WTC11 (cell line): ENCODE results near the gene SEPTIN1. TPM values are rescaled to one million over a fixed set of nuclear protein-coding genes. Genes with fewer than 3 reads are reported as not detected.

ENCODE experiments used
- ATAC-seq: fragments of 200-7000 bp; cut with Tn5 transposase; 2 replicates; pipeline ENCODE4 v1.10.0; 2021; ENCODE audit warnings: mild to moderate bottlenecking, moderate library complexity
- CTCF ChIA-PET: fragments of 300-600 bp; sonication (Branson Sonifier 250); formaldehyde crosslinking; loops from one replicate; lab custom pipeline; 2021; ENCODE audit warnings: antibody characterized with exemption; lab: Charles Lee
- POLR2A ChIA-PET: fragments of 350-600 bp; sonication (Branson Sonifier 250); formaldehyde crosslinking; loops from one replicate; lab custom pipeline; 2021; ENCODE audit warnings: antibody characterized with exemption; lab: Charles Lee
- DNase-seq: peaks from one replicate; pipeline ENCODE4 v3.0.0; 2021; ENCODE audit warnings: low spot score
- H3K27ac Mint-ChIP-seq: 2 replicates; pipeline ENCODE4 v1.8.0; 2021; ENCODE audit warnings: mixed read lengths
- H3K27me3 Mint-ChIP-seq: 2 replicates; pipeline ENCODE4 v1.8.0; 2021; ENCODE audit warnings: low read depth, mild to moderate bottlenecking, moderate library complexity, mixed read lengths
- H3K36me3 Mint-ChIP-seq: 2 replicates; pipeline ENCODE4 v1.8.0; 2021; ENCODE audit warnings: mixed read lengths
- H3K4me1 Mint-ChIP-seq: 2 replicates; pipeline ENCODE4 v1.8.0; 2022; ENCODE audit warnings: mixed read lengths
- H3K4me3 Mint-ChIP-seq: 2 replicates; pipeline ENCODE4 v1.8.0; 2021; ENCODE audit warnings: mild to moderate bottlenecking, moderate library complexity, mixed read lengths
- H3K9me3 Mint-ChIP-seq: 2 replicates; pipeline ENCODE4 v1.8.0; 2021; ENCODE audit warnings: mixed read lengths
- ATF1 ChIP-seq: sonication (generic); formaldehyde crosslinking; IDR thresholded peaks from 2 replicates; pipeline ENCODE4 v1.8.1; 2023; ENCODE audit warnings: mild to moderate bottlenecking, moderate library complexity, missing genetic modification reagents
- CREB1 ChIP-seq: sonication (generic); formaldehyde crosslinking; IDR thresholded peaks from 2 replicates; pipeline ENCODE4 v1.8.0; 2023; ENCODE audit warnings: mild to moderate bottlenecking, missing genetic modification reagents
- CREM ChIP-seq: sonication (generic); formaldehyde crosslinking; IDR thresholded peaks from 2 replicates; pipeline ENCODE4 v1.8.1; 2022; ENCODE audit warnings: mild to moderate bottlenecking, missing genetic modification reagents, moderate library complexity
- ESRRA ChIP-seq: sonication (generic); formaldehyde crosslinking; IDR thresholded peaks from 2 replicates; pipeline ENCODE4 v1.8.1; 2022; ENCODE audit warnings: mild to moderate bottlenecking, missing genetic modification reagents, borderline replicate concordance
- GTF2I ChIP-seq: fragments of 250-450 bp; sonication (Bioruptor Pico); conservative IDR thresholded peaks from 2 replicates; pipeline ENCODE4 v1.4.0; 2021; ENCODE audit warnings: mild to moderate bottlenecking
- RORB ChIP-seq: fragments of 250-450 bp; sonication (Bioruptor Pico); IDR thresholded peaks from 2 replicates; pipeline ENCODE4 v1.9.0; 2021; ENCODE audit warnings: mild to moderate bottlenecking
- SP1 ChIP-seq: sonication (generic); formaldehyde crosslinking; conservative IDR thresholded peaks from 2 replicates; pipeline ENCODE4 v1.8.1; 2022; ENCODE audit warnings: missing genetic modification reagents
- ZNF232 ChIP-seq: sonication (generic); formaldehyde crosslinking; IDR thresholded peaks from 2 replicates; pipeline ENCODE4 v1.8.0; 2022; ENCODE audit warnings: mild to moderate bottlenecking, missing genetic modification reagents
- ZNF416 ChIP-seq: fragments of 250-450 bp; sonication (Bioruptor Pico); IDR thresholded peaks from 2 replicates; pipeline ENCODE4 v1.9.0; 2021; ENCODE audit warnings: mild to moderate bottlenecking, inconsistent platforms
- total RNA-seq: library from RNA; stranded (reverse); gene quantifications from 3 replicates; pipeline ENCODE4 v1.2.3, GENCODE V29; 2021
- TF ChIP-seq, protein P1 (sequence below): sonication (generic); formaldehyde crosslinking; IDR thresholded peaks from 2 replicates; pipeline ENCODE4 v1.8.1; 2023; ENCODE audit warnings: mild to moderate bottlenecking, missing genetic modification reagents, moderate library complexity
- TF ChIP-seq, protein P2 (sequence below): fragments of 200-600 bp; IDR thresholded peaks from 2 replicates; pipeline ENCODE4 v1.8.0; 2022; ENCODE audit warnings: antibody characterized with exemption
- TF ChIP-seq, protein P3 (sequence below): sonication (generic); formaldehyde crosslinking; IDR thresholded peaks from 2 replicates; pipeline ENCODE4 v1.8.1; 2023; ENCODE audit warnings: mild to moderate bottlenecking, missing genetic modification reagents
- TF ChIP-seq, protein P4 (sequence below): sonication (generic); formaldehyde crosslinking; IDR thresholded peaks from 2 replicates; pipeline ENCODE4 v1.8.1; 2022; ENCODE audit warnings: mild to moderate bottlenecking, moderate library complexity, missing genetic modification reagents
- TF ChIP-seq, protein P5 (sequence below): sonication (generic); formaldehyde crosslinking; conservative IDR thresholded peaks from 2 replicates; pipeline ENCODE4 v1.8.1; 2023; ENCODE audit warnings: mild to moderate bottlenecking, low read depth, missing genetic modification reagents, moderate library complexity

The SEPTIN1 gene
- total RNA-seq, 1 experiment from 2014 or later, result 2.3 TPM

DNA sequence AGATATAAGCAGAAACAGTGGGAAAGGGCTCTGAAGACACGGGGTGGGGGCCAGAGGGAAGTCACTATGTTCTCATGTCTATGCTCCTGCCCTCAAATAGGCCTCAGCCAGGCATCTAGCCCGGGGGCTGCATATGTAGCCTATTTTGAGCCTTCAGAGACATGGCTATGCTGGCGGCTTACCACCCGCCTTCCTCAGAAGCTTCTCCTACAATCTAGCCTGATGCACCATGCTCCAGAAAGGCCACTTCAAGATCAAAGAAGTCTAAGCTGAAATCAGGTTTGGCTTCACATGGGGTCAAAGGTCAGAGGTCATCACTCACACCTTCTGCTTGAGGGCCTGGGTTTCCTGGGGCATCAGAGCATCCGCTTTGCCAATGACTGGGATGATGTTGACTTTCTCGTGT is 1.6 kb downstream of the SEPTIN1 start (continued):
- TF ChIP-seq, protein P1, sequence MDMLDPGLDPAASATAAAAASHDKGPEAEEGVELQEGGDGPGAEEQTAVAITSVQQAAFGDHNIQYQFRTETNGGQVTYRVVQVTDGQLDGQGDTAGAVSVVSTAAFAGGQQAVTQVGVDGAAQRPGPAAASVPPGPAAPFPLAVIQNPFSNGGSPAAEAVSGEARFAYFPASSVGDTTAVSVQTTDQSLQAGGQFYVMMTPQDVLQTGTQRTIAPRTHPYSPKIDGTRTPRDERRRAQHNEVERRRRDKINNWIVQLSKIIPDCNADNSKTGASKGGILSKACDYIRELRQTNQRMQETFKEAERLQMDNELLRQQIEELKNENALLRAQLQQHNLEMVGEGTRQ (CRISPR knock-in tag), result no peak
- TF ChIP-seq, protein P2, sequence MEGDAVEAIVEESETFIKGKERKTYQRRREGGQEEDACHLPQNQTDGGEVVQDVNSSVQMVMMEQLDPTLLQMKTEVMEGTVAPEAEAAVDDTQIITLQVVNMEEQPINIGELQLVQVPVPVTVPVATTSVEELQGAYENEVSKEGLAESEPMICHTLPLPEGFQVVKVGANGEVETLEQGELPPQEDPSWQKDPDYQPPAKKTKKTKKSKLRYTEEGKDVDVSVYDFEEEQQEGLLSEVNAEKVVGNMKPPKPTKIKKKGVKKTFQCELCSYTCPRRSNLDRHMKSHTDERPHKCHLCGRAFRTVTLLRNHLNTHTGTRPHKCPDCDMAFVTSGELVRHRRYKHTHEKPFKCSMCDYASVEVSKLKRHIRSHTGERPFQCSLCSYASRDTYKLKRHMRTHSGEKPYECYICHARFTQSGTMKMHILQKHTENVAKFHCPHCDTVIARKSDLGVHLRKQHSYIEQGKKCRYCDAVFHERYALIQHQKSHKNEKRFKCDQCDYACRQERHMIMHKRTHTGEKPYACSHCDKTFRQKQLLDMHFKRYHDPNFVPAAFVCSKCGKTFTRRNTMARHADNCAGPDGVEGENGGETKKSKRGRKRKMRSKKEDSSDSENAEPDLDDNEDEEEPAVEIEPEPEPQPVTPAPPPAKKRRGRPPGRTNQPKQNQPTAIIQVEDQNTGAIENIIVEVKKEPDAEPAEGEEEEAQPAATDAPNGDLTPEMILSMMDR, result no peak

DNA sequence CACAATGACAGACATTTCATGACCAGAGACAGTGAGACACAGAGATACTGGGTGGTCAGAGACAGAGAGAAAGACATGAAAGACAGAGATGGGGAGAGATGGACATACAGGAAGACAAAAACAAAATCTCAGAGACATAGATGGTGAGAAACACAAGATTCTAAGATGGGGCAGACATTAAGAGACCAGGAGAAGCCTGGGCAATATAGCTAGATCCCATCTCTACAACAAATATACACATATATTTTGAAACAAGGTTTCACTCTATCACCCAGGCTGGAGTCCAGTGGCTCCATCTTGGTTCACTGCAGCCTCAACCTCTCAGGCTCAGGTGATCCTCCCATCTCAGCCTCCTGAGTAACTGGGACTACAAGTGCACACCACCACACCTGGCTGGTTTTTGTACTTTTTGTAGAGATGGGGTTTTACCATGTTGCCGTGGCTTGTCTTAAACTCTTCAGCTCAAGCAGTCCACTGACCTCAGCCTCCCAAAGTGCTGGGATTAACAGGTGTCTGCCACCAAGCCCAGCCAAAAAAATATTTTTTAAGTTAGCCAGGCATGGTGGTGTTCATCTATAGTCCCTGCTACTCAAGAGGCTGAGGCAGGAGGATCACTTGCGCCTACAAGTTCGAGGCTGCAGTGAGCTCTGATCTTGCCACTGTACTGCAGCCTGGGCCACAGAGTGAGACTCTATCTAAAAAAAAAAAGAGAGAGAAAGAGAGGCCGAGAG is 2.1 kb downstream of the SEPTIN1 start:
- TF ChIP-seq, protein P3, sequence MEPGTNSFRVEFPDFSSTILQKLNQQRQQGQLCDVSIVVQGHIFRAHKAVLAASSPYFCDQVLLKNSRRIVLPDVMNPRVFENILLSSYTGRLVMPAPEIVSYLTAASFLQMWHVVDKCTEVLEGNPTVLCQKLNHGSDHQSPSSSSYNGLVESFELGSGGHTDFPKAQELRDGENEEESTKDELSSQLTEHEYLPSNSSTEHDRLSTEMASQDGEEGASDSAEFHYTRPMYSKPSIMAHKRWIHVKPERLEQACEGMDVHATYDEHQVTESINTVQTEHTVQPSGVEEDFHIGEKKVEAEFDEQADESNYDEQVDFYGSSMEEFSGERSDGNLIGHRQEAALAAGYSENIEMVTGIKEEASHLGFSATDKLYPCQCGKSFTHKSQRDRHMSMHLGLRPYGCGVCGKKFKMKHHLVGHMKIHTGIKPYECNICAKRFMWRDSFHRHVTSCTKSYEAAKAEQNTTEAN (CRISPR knock-in tag), result no peak
- TF ChIP-seq GTF2I (CRISPR knock-in tag) (no peak), CREM (CRISPR knock-in tag) (no peak), ESRRA (CRISPR knock-in tag) (no peak), ATF1 (CRISPR knock-in tag) (no peak), CREB1 (CRISPR knock-in tag) (no peak)
- TF ChIP-seq, protein P4, sequence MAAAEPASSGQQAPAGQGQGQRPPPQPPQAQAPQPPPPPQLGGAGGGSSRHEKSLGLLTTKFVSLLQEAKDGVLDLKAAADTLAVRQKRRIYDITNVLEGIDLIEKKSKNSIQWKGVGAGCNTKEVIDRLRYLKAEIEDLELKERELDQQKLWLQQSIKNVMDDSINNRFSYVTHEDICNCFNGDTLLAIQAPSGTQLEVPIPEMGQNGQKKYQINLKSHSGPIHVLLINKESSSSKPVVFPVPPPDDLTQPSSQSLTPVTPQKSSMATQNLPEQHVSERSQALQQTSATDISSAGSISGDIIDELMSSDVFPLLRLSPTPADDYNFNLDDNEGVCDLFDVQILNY (CRISPR knock-in tag), result no peak
- TF ChIP-seq, protein P1 (CRISPR knock-in tag), result no peak
- TF ChIP-seq, protein P5, sequence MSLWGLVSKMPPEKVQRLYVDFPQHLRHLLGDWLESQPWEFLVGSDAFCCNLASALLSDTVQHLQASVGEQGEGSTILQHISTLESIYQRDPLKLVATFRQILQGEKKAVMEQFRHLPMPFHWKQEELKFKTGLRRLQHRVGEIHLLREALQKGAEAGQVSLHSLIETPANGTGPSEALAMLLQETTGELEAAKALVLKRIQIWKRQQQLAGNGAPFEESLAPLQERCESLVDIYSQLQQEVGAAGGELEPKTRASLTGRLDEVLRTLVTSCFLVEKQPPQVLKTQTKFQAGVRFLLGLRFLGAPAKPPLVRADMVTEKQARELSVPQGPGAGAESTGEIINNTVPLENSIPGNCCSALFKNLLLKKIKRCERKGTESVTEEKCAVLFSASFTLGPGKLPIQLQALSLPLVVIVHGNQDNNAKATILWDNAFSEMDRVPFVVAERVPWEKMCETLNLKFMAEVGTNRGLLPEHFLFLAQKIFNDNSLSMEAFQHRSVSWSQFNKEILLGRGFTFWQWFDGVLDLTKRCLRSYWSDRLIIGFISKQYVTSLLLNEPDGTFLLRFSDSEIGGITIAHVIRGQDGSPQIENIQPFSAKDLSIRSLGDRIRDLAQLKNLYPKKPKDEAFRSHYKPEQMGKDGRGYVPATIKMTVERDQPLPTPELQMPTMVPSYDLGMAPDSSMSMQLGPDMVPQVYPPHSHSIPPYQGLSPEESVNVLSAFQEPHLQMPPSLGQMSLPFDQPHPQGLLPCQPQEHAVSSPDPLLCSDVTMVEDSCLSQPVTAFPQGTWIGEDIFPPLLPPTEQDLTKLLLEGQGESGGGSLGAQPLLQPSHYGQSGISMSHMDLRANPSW (CRISPR knock-in tag), result no peak
- H3K9me3 Mint-ChIP-seq, result no peaks in the 10 kb centered on the region
- peak overlapping the region; percentile 46 for H3K27ac Mint-ChIP-seq

DNA sequence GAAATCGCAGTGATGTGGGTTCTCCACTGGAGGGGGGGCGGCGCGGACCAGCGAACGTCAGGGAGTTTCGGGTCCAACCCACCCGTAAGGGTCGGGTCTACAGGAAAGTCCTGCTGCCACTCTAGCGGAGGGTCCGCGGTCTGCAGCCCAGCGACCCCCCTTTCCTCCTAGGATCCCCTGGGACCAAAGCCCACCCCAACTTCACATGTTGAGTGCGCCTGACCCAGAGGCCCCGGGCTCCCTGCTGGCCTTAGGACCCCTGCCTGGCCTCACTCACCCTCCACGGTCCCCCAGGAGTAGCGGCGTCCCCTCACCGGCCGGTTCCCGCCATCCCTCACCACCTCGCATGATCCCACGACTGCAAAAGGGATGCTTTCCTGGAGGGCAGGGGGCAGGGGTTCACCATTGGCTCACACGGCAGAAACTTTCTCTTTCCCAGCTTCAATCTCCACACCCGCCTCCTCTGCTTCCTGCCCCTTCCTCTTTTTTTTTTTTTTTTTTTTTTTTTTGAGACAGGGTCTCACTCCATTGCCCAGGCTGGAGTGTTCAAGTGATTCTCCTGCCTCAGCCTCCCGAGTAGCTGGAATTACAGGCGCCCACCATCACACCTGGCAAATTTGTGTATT is 3.1 kb downstream of the SEPTIN1 start:
- POLR2A ChIA-PET, result interaction anchor here (0.8 kb wide), 1 partner anchor 16 kb away, joined by 4 read pairs; the partner anchor contains the start of gene ZNF48
- CTCF ChIA-PET, result interaction anchor here (1.6 kb wide), 2 partner anchors 16 to 30 kb away, joined by 6 to 7 read pairs; partner anchors contain the start of gene ZNF48
- Mint-ChIP-seq H3K27ac (peak overlapping the region; percentile 89), H3K4me1 (peaks cover 14% of the 10 kb centered on the region), H3K9me3 (no peaks in the 10 kb centered on the region), H3K4me3 (peak overlapping the region; percentile 96), H3K36me3 (0 out of 2 replicates have a peak, but pooled peaks cover 2% of the 10 kb centered on the region)
- ATAC-seq, result no peak
- DNase-seq, result no peak
- TF ChIP-seq RORB (CRISPR knock-in tag), result no peak
- 0 out of 2 replicates have a peak, but pooled peaks have one; percentile 1 for TF ChIP-seq ZNF416
- TF ChIP-seq SP1 (CRISPR knock-in tag), result 0 out of 2 replicates have a peak, but pooled peaks have one; percentile 5
- 0 out of 2 replicates have a peak, but pooled peaks have one; percentile 28 for TF ChIP-seq ZNF232 (CRISPR knock-in tag)
- TF ChIP-seq, all 79 proteins: peak for 3
- peaks cover 7% of the 10 kb centered on the region for H3K27me3 Mint-ChIP-seq

More for the DNA sequence above, 2.1 kb downstream of the SEPTIN1 start:
- 0 out of 2 replicates have a peak, but pooled peaks cover 2% of the 10 kb centered on the region for H3K36me3 Mint-ChIP-seq
- POLR2A ChIA-PET, result no interaction called here
- CTCF ChIA-PET, result no interaction called here
- peaks cover 8% of the 10 kb centered on the region for H3K27me3 Mint-ChIP-seq
- H3K4me1 Mint-ChIP-seq, result peaks cover 14% of the 10 kb centered on the region
- ATAC-seq (no peak), DNase-seq (no peak)
- H3K4me3 Mint-ChIP-seq, result peak overlapping the region; percentile 96
